ENCODE measurements around the gene PKP1.

The PKP1 gene

DNA sequence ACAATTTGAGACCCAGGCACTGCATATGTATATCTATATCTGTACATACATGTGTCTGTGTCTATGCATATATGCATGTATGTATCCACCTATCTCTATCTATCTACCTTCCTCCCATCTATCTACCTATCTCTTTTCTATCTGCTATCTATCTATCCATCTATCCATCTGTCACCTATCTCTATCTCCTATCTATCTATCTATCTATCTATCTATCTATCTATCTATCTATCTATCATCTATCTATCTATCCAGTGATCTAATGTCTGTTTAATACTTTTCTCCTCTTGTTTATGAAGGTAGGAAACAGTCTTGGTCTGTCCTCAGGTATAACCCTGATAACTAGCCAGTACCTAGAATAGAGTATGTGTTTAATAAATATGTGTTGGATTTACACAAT, 68.3 kb downstream of the PKP1 start:
- no peak for DNase-seq (ENCODE audit: low read depth)

DNA sequence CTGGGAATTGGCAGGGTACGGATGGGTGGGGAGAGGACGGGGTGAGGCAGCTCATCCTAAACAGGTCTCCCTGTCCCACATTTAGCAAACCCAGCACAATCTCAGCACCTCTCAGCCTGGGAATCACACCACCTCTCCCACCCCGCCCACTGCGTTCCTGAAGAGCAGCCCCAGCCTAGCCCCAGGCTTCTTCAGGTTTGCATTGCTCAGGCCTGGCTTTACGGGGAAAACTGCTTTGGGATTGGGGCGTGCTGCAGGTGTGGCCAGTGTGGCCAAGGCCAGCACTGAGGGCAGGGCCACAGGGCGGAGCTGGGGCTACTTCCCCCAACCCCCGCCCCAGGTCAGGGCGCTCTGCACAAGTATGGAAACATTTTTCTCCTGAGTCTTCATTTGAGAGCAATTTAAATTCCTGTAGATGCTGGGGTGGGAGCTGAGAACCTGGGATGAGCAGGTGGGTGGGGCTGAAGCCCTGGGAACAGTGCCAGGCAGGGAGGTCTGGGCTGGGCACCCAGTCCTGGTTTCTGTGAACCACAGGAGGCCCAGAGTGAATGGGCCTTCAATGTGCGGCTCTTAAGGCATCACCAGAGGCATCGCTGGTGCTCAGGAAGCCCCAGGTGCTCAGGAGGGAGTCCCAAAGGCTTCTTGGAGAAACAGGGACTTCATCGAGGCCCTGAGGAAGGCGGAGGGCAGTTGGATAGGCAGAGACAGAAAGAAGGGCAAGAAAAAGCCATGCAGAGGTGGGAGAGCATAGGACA, 70.1 kb downstream of the PKP1 start:
- no peak for DNase-seq (ENCODE audit: low read depth)

DNA sequence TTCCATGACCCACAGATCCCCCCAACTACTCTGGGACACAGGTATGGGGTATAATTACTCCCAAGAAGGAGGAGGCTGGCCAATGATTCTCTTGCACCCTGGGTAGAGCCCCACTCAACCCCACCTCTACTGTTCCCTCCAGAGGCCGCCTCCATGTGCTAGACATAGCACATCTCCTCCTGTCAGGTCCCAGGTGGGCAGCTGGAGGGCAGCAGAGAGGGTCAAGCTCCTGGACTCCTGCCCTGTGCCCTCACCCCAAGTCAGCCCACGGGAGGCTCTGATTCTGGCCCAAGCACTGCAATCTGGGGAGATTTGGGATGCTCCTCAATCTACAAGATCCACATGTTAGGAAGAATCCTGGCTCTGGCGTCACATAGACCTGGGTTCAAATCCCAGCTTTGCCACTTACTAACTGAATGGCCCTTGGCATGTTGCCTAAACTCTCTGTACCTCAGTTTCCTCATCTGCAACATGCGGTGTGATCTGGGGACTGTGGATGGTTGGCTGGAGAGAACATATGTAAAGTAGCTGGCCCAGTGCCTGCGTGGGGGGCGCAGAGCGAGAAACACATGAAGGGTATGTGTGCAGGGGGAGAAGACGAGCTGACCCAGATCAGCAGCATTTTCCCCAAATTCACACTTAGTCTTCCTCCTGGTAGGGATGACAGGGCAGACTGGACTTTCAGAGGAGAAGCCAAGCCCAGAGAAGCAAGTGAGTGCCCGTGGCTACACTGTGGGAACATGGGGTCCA, 71.0 kb downstream of the PKP1 start:
- no peak for DNase-seq (ENCODE audit: low read depth)

DNA sequence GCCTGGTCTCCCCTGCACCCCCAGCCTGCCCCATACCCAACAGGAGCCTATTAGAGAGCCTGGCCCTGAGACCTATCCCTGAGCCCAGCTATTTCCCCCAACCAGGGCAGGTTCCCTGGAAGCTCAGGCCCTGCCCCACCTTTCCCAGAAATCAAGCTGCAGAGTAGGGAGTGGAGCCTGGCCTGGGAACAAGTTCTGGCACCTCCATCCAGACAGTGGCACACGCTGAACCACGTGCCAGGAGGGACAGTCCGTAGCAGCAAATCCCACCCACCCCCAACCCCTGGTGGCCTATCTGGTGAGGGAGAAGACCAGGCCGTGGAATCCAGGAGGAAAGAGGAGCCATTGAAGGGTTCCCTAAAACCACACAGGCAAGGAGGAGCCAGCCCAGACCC, 71.6 kb downstream of the PKP1 start:
- DNase-seq (ENCODE audit: low read depth): no peak

DNA sequence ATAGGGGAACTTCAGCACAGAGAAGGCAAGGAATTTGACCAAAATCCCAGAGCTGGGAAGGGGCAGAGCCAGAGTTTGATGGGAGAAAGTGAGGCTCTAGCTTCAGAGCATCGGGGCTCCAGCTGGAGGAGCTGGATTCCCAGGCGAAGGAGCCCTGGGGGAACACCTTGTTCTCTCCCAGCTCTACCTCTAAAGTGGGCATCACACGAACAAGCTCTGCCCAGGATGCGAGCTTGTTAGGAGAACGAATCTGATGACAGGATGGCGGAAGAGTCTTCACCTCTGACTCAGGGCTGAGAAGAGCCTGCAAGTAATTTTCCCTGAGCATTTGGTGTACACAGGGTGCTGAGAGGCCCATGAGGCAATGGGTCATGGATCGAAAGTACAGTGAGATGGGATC, 72.2 kb downstream of the PKP1 start:
- no peak for DNase-seq (ENCODE audit: low read depth)

DNA sequence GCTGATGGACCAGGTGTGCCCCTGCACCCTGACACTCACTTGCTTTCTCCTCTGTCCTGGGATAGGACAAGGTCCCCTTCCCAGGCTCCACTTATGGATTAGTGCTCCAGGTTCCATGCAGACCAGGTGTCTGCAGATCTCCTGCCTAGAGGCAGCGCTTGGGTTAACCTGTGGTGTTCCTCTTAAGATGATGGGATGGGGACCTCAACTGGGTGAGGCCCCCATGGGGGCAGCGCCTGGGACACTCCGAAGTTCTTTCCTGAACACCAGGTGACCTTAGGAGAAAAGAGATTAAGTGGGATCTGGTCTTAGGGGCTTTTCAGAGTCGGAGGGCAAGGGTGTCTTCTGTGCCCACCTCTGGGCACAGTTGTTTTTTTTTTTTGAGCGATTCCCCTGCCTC, 72.9 kb downstream of the PKP1 start:
- DNase-seq (ENCODE audit: low read depth): no peak

DNA sequence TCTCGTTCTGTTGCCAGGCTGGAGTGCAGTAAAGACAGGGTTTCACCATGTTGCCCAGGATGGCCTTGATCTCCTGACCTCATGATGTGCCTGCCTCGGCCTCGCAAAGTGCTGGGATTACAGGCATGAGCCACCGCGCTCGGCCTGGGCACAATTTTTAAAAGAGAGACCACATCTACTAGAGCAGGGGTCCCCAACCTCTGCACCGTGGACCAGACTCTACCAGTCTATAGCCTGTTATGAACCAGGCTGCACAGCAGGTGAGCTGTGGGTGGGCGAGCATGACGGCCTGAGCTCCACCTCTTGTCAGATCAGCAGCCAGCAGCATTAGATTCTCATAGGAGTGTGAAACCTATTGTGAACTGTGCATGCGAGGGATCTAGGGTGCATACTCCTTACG, 73.4 kb downstream of the PKP1 start:
- DNase-seq (ENCODE audit: low read depth): no peak

DNA sequence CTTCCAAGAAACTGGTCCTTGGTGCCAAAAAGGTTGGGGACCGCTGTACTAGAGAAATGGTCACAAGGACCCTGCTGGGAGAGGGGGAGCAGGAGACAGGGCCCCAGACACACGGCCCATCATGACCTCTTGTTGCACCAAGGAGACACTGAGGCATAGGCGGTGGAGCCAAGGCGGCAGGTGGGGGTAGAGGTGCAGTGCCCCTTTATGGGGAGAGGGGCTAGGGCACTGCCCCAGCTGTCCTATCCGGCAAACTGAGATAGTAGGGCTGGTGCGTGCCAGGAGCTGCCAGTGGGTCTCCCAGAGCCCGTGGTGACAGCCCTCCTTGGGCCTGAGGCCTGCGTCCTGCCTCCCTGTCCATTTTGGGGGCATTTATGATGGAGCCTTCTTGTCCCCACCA, 73.9 kb downstream of the PKP1 start:
- DNase-seq (ENCODE audit: low read depth): no peak

DNA sequence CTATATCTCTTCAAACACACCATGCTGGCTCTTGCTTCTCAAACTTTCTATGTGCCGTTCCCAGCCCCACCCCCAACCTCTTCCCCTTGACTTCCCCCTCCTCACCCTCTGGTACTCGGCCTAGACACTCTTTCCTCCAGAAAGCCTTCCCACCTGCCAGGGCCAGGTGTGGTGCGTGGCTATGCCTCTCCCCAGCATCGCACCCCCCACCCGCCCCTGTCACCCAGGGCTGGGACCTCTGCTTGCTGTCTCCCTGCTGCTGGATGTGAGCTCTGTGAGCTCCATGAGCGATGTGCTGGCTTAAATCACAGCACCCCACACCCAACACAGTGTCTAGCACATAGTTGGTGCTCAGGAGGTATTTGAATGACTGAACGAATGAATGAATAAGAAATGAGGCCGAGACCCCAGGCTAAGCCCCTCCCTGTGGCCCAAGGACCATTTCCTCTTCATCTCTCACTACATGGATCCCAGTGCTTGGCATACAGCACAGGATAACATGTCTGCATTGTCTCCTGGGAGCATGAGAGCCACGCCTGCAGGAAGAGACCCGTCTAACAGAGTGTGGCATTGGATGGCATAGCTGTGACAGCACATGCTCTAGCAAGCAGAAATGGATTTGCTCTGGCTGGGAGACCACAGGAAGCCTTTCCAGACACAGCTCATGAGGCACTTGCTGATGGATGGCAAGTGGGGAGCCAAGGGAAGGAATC, 74.5 kb downstream of the PKP1 start:
- DNase-seq (ENCODE audit: low read depth): no peak

DNA sequence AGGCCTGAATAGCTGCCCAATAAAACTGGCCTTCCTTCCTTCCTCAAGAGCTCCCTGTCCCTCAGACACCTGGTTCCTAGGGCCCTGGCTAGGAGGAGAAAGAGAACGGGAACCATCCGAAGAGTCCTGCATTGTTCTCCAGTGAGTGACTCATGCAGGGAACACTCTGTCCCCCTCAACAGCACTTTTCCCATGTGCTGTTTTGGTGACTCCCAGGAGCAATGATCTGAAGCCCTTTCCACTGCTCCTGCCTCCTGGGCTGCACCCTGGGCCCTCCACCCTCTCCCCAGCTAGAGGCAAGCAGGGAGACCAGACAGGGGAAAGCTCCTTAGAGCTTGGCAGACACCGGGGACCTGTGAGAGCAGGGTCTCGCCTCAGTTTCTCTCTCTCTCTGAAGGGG, 75.3 kb downstream of the PKP1 start:
- DNase-seq (ENCODE audit: low read depth): no peak

DNA sequence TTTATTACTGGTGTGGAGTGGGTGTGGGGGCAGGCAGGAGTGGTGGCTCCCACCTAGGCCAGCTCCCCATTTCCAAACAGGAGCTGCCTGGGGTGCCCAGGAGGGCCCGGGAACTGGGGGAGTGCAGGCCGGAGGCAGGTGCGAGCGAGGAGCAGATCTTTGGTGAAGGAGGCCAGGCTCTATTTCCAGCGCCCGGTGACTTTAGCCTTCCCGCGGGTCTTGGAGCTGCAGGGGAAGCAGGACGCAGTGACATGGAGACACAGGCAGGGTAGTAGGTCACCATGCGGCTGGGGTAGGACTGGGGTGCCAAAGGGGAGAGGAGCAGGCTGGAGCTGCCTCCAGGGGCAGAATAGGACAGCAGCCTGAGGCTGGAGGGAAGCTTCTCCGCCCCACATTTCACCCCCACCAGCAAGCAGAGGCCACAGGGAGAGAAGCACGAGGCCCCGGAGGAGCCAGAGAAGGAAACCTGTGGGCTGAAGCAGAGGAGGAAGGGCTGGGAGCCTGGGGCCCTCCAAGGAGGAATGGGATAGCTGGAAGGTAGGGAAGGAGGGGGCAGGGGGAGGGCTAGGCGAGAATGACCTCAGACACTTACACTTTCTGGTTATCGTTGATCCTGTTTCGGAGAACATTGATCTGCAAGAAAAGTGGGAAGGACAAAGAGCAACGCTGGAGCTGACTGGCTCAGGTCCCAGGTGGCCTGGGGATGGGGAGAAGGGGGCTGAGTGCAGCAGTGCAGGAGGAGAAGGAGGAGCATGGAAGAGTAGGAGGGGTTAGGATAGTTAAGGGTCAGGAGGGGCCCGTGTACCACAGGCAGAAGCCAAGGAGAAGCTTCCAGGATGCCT, 75.9 kb downstream of the PKP1 start:
- DNase-seq (ENCODE audit: low read depth): no peak

DNA sequence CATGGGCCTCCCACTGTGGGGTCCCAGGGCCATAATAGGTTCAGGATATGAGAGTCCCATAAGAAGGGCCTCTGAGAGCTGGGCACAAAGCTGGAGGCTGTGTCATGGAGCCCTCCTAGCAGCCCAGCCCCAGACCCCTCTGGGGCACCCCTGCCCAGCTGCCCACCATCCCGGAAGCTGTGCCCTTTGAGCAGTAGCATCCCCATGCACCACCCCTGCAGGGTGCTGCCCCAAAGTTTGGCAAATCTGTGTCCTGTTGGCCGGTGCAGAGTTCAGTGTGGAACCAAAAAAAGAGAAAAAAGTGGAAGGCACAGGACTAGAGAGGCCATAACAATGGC, 76.5 kb downstream of the PKP1 start:
- DNase-seq (ENCODE audit: low read depth): no peak

DNA sequence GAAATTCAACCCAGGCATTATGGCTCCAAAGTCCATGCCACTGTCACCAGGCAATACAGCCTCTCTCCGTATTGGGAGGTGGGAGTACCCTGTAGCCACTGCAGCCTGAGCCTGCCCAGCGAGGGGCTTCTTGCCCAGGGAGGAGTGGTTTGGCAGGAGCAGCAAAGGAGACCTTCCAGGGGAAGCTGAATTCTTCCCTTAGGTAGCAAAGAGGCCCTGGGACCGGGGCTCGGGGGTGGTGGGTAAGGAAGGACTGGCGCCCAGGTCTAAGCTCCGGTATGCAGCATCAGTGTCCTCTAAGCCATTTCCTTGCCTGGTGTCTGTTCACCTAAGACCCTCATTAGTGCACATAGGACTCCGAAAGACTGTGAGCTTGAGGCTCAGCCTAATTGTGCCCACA, 77.2 kb downstream of the PKP1 start:
- DNase-seq (ENCODE audit: low read depth): no peak

DNA sequence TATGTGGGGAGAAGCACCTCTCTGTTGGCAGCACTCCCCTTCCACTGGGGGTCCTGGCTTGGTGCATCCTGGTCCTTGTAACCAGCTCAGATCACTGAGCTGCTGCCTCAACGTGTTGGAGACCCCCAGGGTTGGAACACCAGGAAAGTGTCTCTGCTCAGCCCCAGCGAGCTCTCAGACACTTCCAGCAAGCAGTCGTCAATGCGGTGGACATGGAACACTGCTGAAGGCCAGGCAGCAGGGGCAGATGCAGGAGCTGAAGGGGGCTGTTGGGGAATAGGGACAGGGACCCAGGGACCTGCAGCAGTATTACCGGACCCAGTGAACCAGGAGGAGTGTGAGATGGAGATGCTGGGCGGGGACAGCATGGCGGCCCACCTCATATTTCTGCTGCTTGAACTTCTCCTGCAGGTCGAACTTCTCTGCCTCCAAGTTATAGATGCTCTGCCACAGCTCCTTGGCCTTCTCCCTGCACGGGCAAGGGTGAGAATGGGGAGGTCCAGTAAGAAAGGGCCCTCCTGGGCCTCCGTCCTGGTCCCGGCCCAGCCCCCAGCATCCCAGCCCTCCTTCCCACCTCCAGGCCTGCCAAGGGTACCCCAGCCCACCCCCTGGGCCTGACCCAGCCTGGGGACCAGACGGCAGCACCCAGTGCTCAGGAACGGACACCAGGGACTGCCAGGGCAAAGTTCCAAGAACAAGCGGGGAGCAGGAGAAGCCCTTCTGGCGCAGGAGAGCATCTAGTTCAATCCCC, 77.8 kb downstream of the PKP1 start:
- no peak for DNase-seq (ENCODE audit: low read depth)

DNA sequence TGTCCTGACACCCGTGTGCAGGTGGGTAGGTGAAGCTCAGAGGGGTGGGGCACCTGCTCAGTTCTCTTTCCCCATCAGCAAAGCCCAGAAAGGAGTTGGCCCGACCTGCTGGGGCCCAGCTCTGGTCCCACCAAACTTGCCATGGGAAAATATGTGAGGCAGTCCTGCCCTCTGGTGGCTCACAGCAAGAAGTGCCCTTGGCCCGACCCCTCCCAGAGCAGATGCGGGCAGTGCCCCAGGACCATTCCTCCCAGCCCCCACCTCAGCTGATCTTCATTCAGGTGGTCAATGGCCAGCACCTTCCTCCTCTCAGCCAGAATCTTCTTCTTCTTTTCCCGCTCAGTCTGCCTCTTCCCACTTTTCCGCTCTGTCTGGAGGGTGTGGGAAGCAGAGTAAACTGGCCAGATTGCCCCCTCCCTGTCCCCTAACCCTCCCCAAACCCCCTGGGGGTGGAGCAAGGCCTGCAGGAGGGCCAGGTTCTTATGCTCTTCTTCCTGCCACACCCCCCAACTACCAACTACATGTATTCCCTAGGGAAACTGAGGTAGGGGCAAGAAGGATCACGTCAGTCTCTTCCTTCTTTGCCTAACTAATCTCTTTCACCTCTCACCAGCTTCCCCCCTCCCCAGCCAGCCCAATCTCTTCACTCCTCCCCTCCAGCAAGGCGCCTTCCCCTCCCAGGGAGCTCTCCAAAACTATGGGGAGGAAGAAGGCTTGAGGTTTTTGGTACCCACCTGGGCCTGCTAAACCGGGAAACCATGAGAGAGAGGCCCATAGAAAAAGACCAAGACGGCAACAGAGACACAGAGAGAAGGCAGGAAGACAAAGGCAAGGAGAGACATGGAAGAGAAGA, 78.6 kb downstream of the PKP1 start:
- DNase-seq (ENCODE audit: low read depth): no peak

DNA sequence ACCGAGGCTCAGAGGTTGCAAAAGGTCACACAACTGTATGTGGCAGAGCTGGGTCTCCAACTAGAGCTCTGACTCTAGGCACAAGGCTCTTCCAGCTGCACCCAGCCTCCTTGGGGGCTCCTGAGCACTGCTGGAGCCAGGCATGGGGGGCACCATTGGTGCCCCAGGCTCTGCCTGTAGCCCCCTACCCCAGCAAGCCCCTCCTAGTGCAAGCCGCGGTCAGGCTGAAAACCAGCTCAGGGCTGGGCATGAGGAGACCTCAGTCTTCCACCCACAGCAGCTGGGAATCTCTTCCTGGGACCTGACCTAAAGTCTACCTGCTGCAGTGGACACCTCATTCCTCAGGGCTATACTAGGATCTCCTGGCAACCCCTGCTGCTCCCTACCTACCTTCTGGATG, 79.6 kb downstream of the PKP1 start:
- no peak for DNase-seq (ENCODE audit: low read depth)

DNA sequence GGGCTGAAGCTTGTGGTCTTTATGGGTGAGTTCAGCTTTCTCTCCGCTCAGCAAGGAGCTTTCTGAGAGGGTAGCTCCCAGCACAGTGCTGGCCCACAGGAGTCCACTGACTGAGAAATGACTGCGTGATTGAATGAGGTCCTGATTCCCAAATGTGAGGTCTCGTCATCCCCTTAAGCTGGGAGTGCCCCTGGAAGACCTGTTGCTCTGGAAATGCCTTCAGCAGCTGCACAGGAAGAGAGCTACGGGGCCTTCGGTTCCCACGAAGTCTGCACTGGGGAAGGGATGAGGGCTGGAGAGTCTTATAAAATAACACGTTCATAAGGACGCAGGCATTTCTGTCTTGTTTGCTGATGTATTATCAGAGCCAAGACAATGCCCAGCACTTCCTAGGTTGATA, 80.2 kb downstream of the PKP1 start:
- DNase-seq (ENCODE audit: low read depth): no peak

DNA sequence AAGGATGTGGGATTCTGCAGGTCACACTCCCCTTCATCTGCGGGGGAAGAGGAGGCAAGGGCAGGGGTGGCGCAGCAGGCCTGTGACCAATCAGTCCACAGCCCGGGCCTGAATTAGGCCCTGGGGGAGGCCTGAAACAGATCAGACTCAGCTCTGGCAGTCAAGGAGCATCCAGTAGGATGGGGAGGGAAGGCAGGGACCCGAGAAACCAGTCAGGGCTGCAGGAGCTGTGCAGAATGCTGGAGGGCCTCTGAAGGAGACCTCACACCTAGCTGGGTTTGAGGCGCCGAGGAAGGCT, 81.5 kb downstream of the PKP1 start:
- no peak for DNase-seq (ENCODE audit: low read depth)

DNA sequence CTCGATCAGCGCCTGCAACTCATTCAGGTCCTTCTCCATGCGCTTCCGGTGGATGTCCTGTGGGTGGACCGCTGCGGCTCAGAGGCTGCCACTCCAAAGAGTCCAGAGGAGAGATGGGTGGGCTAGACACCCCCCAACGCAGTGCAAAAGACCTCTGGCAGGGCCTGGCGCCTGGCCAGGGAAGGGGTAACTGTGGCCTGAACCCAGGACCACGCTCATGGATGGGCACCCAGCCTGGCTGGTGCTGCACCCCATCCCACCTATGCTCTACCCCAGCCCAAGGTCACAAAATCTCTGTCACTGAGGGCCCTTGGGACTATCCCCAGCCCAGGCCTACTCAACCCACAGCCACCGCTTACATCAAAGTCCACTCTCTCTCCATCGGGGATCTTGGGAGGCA, 81.9 kb downstream of the PKP1 start:
- DNase-seq (ENCODE audit: low read depth): no peak

DNA sequence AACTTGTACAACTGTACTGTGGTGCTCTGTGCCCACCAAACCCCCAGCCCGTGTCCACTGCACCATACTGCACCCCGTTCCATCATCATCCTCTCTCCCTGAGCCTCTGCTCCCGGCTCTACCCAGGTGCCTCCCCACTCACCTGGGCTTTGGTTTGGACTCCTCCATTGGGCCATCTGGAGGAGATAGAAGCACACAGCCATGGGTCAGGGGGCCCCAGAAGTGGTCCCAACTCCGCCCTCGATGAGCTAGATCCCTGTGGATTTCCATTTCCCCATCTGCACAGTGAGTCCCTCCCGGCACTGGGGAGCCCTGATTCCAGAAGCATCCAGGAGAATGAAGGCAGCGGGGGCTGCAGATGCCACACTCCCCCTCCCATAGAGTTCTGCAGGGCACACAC, 83.4 kb downstream of the PKP1 start:
- no peak for DNase-seq (ENCODE audit: low read depth)

DNA sequence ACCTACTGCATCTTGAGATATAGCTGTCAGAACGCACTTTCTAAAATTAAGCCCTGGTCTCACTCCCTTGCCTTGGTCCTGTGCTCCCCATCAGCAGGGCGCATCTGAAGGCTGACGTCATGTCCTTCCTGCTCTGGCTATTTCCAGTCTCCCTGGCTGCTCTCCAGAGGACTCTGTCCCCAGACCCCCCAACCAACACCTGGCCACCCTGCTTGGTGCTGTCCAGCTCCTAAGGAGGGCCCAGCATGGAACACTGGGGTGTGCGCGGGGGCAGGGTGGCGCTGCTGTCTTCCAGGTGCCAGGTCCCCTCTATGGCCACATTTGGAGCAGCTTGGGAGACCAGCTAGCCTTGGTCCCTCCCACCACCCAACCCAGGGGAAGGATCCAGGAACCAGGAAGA, 85.9 kb downstream of the PKP1 start:
- no peak for DNase-seq (ENCODE audit: low read depth)
